ENCODE data around the gene ARL2BP.

GRCh38 chr16:57240851-57241250, 4.2 kb upstream of the ARL2BP start:
- TF ChIP-seq EP300 (IDR thresholded peaks at IDR 0.05) (no peak), CTCF (IDR thresholded peaks at IDR 0.05) (no peak), POLR2A (IDR thresholded peaks at IDR 0.05) (no peak)
